ENCODE data around the gene SLC25A21. TPM values are rescaled to one million over a fixed set of nuclear protein-coding genes. Genes with fewer than 3 reads are reported as not detected.

The SLC25A21 gene
- polyA plus RNA-seq, 1 experiment = 0.50 TPM

GRCh38 chr14:36997843-36998242, 174.6 kb downstream of the SLC25A21 start:
- no peak for TF ChIP-seq CTCF (IDR thresholded peaks at IDR 0.05; ENCODE audit: insufficient read depth, low read depth, low read length)
- CTCF ChIA-PET = interaction anchor here (0.9 kb wide), 1 partner anchor 21 kb away, joined by 3 read pairs; no protein-coding TSS in a partner anchor

GRCh38 chr14:36996857-36997590, 175.4 kb downstream of the SLC25A21 start:
- H3K36me3 ChIP-seq (ENCODE audit: control insufficient read depth, insufficient read depth, low read length) = no peaks in the 10 kb centered on the region
- H3K27me3 ChIP-seq (ENCODE audit: control insufficient read depth, insufficient read depth, low read length) = no peaks in the 10 kb centered on the region
- DNase-seq (ENCODE audit: low read depth) = no peak
- no peak for TF ChIP-seq CTCF (IDR thresholded peaks at IDR 0.05; ENCODE audit: insufficient read depth, low read depth, low read length)
- CTCF ChIA-PET = interaction anchor here (0.9 kb wide), 1 partner anchor 20 kb away, joined by 3 read pairs; no protein-coding TSS in a partner anchor
- no peak overlapping the region for H3K4me3 ChIP-seq (ENCODE audit: low read depth, low read length)
- POLR2A ChIA-PET = no interaction called here

More at GRCh38 chr14:36997843-36998242, 174.6 kb downstream of the SLC25A21 start:
- H3K4me3 ChIP-seq (ENCODE audit: low read depth, low read length) = no peak overlapping the region
- POLR2A ChIA-PET = no interaction called here
- no peaks in the 10 kb centered on the region for H3K36me3 ChIP-seq (ENCODE audit: control insufficient read depth, insufficient read depth, low read length)
- no peak for DNase-seq (ENCODE audit: low read depth)
- H3K27me3 ChIP-seq (ENCODE audit: control insufficient read depth, insufficient read depth, low read length) = no peaks in the 10 kb centered on the region

- ChIA-PET POLR2A (no interaction called here), CTCF (interaction anchor here (1.2 kb wide), 1 partner anchor 54 kb away, joined by 3 read pairs; no protein-coding TSS in a partner anchor)
- Histone ChIP-seq H3K4me3 (ENCODE audit: low read depth, low read length) (no peak overlapping the region), H3K27me3 (ENCODE audit: control insufficient read depth, insufficient read depth, low read length) (no peaks in the 10 kb centered on the region), H3K36me3 (ENCODE audit: control insufficient read depth, insufficient read depth, low read length) (no peaks in the 10 kb centered on the region)
- DNase-seq (ENCODE audit: low read depth) = peak; percentile 7
- TF ChIP-seq CTCF (IDR thresholded peaks at IDR 0.05; ENCODE audit: insufficient read depth, low read depth, low read length) = no peak
Measured at GRCh38 chr14:36996133-36996856, 176.1 kb downstream of the SLC25A21 start.

GRCh38 chr14:36989806-36990205, 182.6 kb downstream of the SLC25A21 start:
- ChIA-PET CTCF (interaction anchor here (0.6 to 1.1 kb wide), 3 partner anchors 161 to 469 kb away, joined by 3 to 5 read pairs (median 3); no protein-coding TSS in a partner anchor), POLR2A (no interaction called here)
- DNase-seq (ENCODE audit: low read depth) = no peak
- no peak for TF ChIP-seq CTCF (IDR thresholded peaks at IDR 0.05; ENCODE audit: insufficient read depth, low read depth, low read length)
- Histone ChIP-seq H3K36me3 (ENCODE audit: control insufficient read depth, insufficient read depth, low read length) (no peaks in the 10 kb centered on the region), H3K4me3 (ENCODE audit: low read depth, low read length) (no peak overlapping the region), H3K27me3 (ENCODE audit: control insufficient read depth, insufficient read depth, low read length) (no peaks in the 10 kb centered on the region)

GRCh38 chr14:36988989-36989388, 183.4 kb downstream of the SLC25A21 start:
- no peak for TF ChIP-seq CTCF (IDR thresholded peaks at IDR 0.05; ENCODE audit: insufficient read depth, low read depth, low read length)
- CTCF ChIA-PET = interaction anchor here (1.1 kb wide), 1 partner anchor 162 kb away, joined by 3 read pairs; no protein-coding TSS in a partner anchor
- no peak for DNase-seq (ENCODE audit: low read depth)
- H3K27me3 ChIP-seq (ENCODE audit: control insufficient read depth, insufficient read depth, low read length) = no peaks in the 10 kb centered on the region
- POLR2A ChIA-PET = no interaction called here
- H3K4me3 ChIP-seq (ENCODE audit: low read depth, low read length) = no peak overlapping the region
- no peaks in the 10 kb centered on the region for H3K36me3 ChIP-seq (ENCODE audit: control insufficient read depth, insufficient read depth, low read length)
